Measurements from ENCODE around the gene DENND1B. TPM values are rescaled to one million over a fixed set of nuclear protein-coding genes. Genes with fewer than 3 reads are reported as not detected.

The DENND1B gene, protein sequence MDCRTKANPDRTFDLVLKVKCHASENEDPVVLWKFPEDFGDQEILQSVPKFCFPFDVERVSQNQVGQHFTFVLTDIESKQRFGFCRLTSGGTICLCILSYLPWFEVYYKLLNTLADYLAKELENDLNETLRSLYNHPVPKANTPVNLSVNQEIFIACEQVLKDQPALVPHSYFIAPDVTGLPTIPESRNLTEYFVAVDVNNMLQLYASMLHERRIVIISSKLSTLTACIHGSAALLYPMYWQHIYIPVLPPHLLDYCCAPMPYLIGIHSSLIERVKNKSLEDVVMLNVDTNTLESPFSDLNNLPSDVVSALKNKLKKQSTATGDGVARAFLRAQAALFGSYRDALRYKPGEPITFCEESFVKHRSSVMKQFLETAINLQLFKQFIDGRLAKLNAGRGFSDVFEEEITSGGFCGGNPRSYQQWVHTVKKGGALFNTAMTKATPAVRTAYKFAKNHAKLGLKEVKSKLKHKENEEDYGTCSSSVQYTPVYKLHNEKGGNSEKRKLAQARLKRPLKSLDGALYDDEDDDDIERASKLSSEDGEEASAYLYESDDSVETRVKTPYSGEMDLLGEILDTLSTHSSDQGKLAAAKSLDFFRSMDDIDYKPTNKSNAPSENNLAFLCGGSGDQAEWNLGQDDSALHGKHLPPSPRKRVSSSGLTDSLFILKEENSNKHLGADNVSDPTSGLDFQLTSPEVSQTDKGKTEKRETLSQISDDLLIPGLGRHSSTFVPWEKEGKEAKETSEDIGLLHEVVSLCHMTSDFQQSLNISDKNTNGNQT
- total RNA-seq (24.8 and 25.4 TPM in 2 replicates), polyA plus RNA-seq (3.4 and 4.3 TPM in 2 replicates), polyA minus RNA-seq (14.8 and 15.9 TPM in 2 replicates)
- 19.6 TPM for total RNA-seq (2013)

DNA sequence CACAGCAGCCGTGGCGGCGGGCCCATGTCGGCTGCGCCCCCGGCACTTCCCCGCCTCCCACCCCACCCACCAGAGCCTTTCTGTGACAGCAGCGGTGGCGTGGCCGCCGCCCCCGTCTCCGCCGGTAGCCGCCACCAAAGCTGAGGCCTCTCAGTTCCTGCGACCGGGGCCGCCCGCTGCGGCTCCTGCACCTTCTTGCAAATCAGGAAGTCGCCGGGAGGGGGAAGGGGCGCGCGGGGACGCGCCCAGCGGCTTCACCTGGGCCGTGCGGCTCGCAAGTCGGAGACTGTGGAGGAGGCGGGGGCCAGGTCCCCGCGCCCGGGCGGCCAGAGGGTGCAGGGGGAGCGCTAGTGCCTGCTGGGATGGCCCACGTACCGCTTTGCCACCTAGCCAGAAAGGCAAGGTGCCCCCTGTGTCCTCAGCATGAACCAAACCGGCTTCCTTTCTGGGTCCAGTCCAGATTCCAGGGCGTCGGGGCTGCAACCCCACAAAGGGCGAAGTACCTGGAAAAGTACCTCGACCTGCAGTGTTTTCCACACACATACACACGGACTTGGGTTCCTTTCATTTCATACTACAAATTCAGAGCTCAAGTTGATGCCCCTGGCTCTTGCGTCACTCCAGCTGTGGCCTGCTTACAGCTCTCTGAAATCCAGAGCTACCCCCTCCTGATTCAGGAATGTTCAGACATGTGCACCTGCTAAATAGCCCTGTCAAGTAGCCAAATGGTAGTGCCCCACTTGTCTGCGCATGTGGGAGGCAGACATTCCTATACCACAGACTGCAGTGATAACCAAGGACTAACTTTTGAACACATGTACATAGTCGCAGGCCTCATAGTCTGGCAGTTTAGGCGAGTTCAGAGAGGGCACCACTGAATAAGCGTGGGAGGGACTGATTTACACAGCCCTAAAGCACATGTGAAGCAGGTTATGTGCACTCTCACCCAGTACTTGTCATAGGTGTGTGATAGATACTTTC is at the start of gene DENND1B:
TSS of gene DENND1B (minus strand) at position 199 of the 981 bp plus-strand sequence. CDS start 325 bp downstream, outside the sequence.
- ChIA-PET CTCF (interaction anchor here (0.7 to 3.8 kb wide), 5 partner anchors 15 to 93 kb away, joined by 3 to 16 read pairs (median 4); no protein-coding TSS in a partner anchor), POLR2A (no interaction called here)
- Mint-ChIP-seq H3K4me3 (peak within 1 kb of the TSS; percentile 89), H3K27me3 (no peaks in the 10 kb centered on the region), H3K4me1 (peaks cover 68% of the 10 kb centered on the region), H3K9me3 (ENCODE audit: insufficient read depth) (no peaks in the 10 kb centered on the region), H3K27ac (peak within 1 kb of the TSS; percentile 99)
- Histone ChIP-seq H3K9me3 (ENCODE audit: control extremely low read depth in 1 of 3, control insufficient read depth in 2 of 3, insufficient read depth in 1 of 3, low read length in 2 of 3) (peaks cover 0 to 2% (median 0%) of the 10 kb centered on the region in 3 donors), H3K79me2 (ENCODE audit: control insufficient read depth, insufficient read depth, low read length) (peaks cover 29% of the 10 kb centered on the region), H4K20me1 (ENCODE audit: control insufficient read depth, insufficient read depth, low read length, poor library complexity, severe bottlenecking) (no peaks in the 10 kb centered on the region), H3K27me3 (replicated peaks in 1 of 4; ENCODE audit: control extremely low read depth in 1 of 4, control insufficient read depth in 3 of 4, insufficient read depth in 4 of 4, low read length in 3 of 4) (no peaks in the 10 kb centered on the region), H3K9ac (ENCODE audit: low read length) (peak within 1 kb of the TSS; percentile 74), H3K4me3 (ENCODE audit: control extremely low read depth in 1 of 5, extremely low read depth in 1 of 5, insufficient read depth in 1 of 5, low read depth in 2 of 5, low read length in 4 of 5) (peak within 1 kb of the TSS; percentile 55 to 78 (median 67)), H2AFZ (ENCODE audit: insufficient read depth, low read depth, low read length, poor library complexity, severe bottlenecking) (peak within 1 kb of the TSS; percentile 82), H3K4me1 (ENCODE audit: control insufficient read depth in 2 of 2, insufficient read depth in 2 of 2, low read length in 2 of 2) (peaks cover 28 to 47% of the 10 kb centered on the region in 2 donors), H3K27ac (ENCODE audit: low read length in 2 of 2) (peak within 1 kb of the TSS; percentile 86 to 89), H3K4me2 (replicated peaks; ENCODE audit: low read depth, low read length, poor library complexity, severe bottlenecking) (peak within 1 kb of the TSS; percentile 79), H3K36me3 (replicated peaks in 1 of 2; ENCODE audit: control extremely low read depth in 1 of 2, control insufficient read depth in 1 of 2, extremely low read depth in 1 of 2, insufficient read depth in 2 of 2, low read length in 1 of 2) (no peaks in the 10 kb centered on the region)
- DNase-seq (peak; percentile 90), ATAC-seq (ENCODE audit: low read depth) (peak; percentile 74)
- 6% methylated on average over 46 of the region's 51 CpGs for WGBS (ENCODE audit: insufficient coverage)
- intact Hi-C loops (cut with micrococcal nuclease) = loop anchor here (2.0 to 10.0 kb wide), 4 partner anchors 15 to 382 kb away; partner anchors contain the start of genes C1orf53 and NEK7
- TF ChIP-seq, protein P1, sequence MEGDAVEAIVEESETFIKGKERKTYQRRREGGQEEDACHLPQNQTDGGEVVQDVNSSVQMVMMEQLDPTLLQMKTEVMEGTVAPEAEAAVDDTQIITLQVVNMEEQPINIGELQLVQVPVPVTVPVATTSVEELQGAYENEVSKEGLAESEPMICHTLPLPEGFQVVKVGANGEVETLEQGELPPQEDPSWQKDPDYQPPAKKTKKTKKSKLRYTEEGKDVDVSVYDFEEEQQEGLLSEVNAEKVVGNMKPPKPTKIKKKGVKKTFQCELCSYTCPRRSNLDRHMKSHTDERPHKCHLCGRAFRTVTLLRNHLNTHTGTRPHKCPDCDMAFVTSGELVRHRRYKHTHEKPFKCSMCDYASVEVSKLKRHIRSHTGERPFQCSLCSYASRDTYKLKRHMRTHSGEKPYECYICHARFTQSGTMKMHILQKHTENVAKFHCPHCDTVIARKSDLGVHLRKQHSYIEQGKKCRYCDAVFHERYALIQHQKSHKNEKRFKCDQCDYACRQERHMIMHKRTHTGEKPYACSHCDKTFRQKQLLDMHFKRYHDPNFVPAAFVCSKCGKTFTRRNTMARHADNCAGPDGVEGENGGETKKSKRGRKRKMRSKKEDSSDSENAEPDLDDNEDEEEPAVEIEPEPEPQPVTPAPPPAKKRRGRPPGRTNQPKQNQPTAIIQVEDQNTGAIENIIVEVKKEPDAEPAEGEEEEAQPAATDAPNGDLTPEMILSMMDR (IDR thresholded peaks at IDR 0.05) = peak; percentile 15
- TF ChIP-seq EZH2 (IDR thresholded peaks at IDR 0.05; ENCODE audit: borderline replicate concordance, insufficient read depth, low read depth, low read length, poor library complexity, severe bottlenecking) = no peak
